Liver (tissue), 9 donors: ENCODE measurements around the gene SLC25A40. TPM values are rescaled to one million over a fixed set of nuclear protein-coding genes. Genes with fewer than 3 reads are reported as not detected.
A peak's percentile ranks its signal among the peaks of the same experiment; 100 is the strongest.

Source experiments
- DNase-seq: peaks from one replicate; pipeline ENCODE4 v3.0.0-alpha.2; 2017; ENCODE audit warnings: low spot score
- H3K27ac ChIP-seq, 2 donors: one replicate each; pipeline ENCODE4 v1.7.0; 2013; ENCODE audit warnings: inconsistent platforms in 2 of 2, low read length in 2 of 2, control low read depth in 1 of 2, low read depth in 1 of 2, mild to moderate bottlenecking in 1 of 2
- H3K27me3 ChIP-seq, 4 donors: one replicate each; pipeline versions ENCODE4 v1.6.1 to v1.7.0; 2013; ENCODE audit warnings: low read length in 3 of 4, inconsistent platforms in 1 of 4, mild to moderate bottlenecking in 1 of 4, moderate library complexity in 1 of 4; ENCODE audit not compliant: control insufficient read depth in 4 of 4, insufficient read depth in 4 of 4
- H3K36me3 ChIP-seq, 4 donors: one replicate each; pipeline versions ENCODE4 v1.6.1 to v1.7.0; 2013; ENCODE audit warnings: low read length in 3 of 4, mild to moderate bottlenecking in 3 of 4, low read depth in 1 of 4, moderate library complexity in 1 of 4; ENCODE audit not compliant: control insufficient read depth in 4 of 4, insufficient read depth in 3 of 4
- H3K4me1 ChIP-seq, 4 donors: one replicate each; pipeline versions ENCODE4 v1.6.1 to v1.7.0; 2013; ENCODE audit warnings: low read length in 3 of 4, mild to moderate bottlenecking in 3 of 4, moderate library complexity in 1 of 4; ENCODE audit not compliant: control insufficient read depth in 4 of 4, insufficient read depth in 4 of 4
- H3K4me3 ChIP-seq, 3 donors: one replicate each; pipeline versions ENCODE4 v1.6.1 to v1.7.0; 2013; ENCODE audit warnings: low read length in 3 of 3, control low read depth in 1 of 3, low read depth in 1 of 3, mild to moderate bottlenecking in 1 of 3
- H3K9ac ChIP-seq, 2 donors: one replicate each; pipeline ENCODE4 v1.7.0; 2013; ENCODE audit warnings: low read length in 2 of 2, mild to moderate bottlenecking in 2 of 2, moderate library complexity in 2 of 2, control low read depth in 1 of 2, low read depth in 1 of 2
- H3K9me3 ChIP-seq, 4 donors: one replicate each; pipeline versions ENCODE4 v1.6.1 to v1.7.0; 2013; ENCODE audit warnings: low read length in 3 of 4; ENCODE audit not compliant: control insufficient read depth in 4 of 4
- EGR1 ChIP-seq, 2 donors: IDR thresholded peaks; 2 replicates each; pipeline ENCODE4 v1.6.1; 2016 to 2018; ENCODE audit warnings: antibody characterized with exemption in 2 of 2, low read depth in 2 of 2
- FOXA1 ChIP-seq: IDR thresholded peaks from 2 replicates; pipeline ENCODE4 v1.6.1; 2016; ENCODE audit warnings: antibody characterized with exemption
- FOXA2 ChIP-seq: IDR thresholded peaks from 2 replicates; pipeline ENCODE4 v1.6.1; 2016; ENCODE audit warnings: antibody characterized with exemption
- GABPA ChIP-seq, 2 donors: IDR thresholded peaks in 1 of 2; conservative IDR thresholded peaks in 1 of 2; 2 replicates each; pipeline ENCODE4 v1.6.1; 2016; ENCODE audit warnings: antibody characterized with exemption in 2 of 2, mild to moderate bottlenecking in 1 of 2, moderate library complexity in 1 of 2
- HNF4A ChIP-seq, 2 donors: conservative IDR thresholded peaks; 2 replicates each; pipeline ENCODE4 v1.6.1; 2016; ENCODE audit warnings: antibody characterized with exemption in 2 of 2, mild to moderate bottlenecking in 2 of 2
- HNF4G ChIP-seq: IDR thresholded peaks from 2 replicates; pipeline ENCODE4 v1.6.1; 2016; ENCODE audit warnings: antibody characterized with exemption
- JUND ChIP-seq, 2 donors: IDR thresholded peaks; 2 replicates each; pipeline ENCODE4 v1.6.1; 2016; ENCODE audit warnings: antibody characterized with exemption in 2 of 2
- NR2F2 ChIP-seq: IDR thresholded peaks from 2 replicates; pipeline ENCODE4 v1.6.1; 2016; ENCODE audit warnings: antibody characterized with exemption
- RAD21 ChIP-seq, 2 donors: IDR thresholded peaks; 2 replicates each; pipeline ENCODE4 v1.6.1; 2016; ENCODE audit warnings: antibody characterized with exemption in 2 of 2, mild to moderate bottlenecking in 2 of 2
- RXRA ChIP-seq, 2 donors: IDR thresholded peaks; 2 replicates each; pipeline ENCODE4 v1.6.1; 2017 to 2018; ENCODE audit warnings: antibody characterized with exemption in 2 of 2, mild to moderate bottlenecking in 1 of 2
- SP1 ChIP-seq: IDR thresholded peaks from 2 replicates; pipeline ENCODE4 v1.6.1; 2018; ENCODE audit warnings: antibody characterized with exemption, mild to moderate bottlenecking
- TAF1 ChIP-seq: conservative IDR thresholded peaks from 2 replicates; pipeline ENCODE4 v1.6.1; 2016; ENCODE audit warnings: antibody characterized with exemption, mild to moderate bottlenecking
- YY1 ChIP-seq: IDR thresholded peaks from 2 replicates; pipeline ENCODE4 v1.6.1; 2016; ENCODE audit warnings: antibody characterized with exemption, mild to moderate bottlenecking
- WGBS: extraction: QIAGEN DNeasy Blood & Tissue Kit; methylation state at CpG from one replicate; pipeline ENCODE4 v1.1.7; 2013; 5-methylcytosine and 5-hydroxymethylcytosine counted together
- polyA plus RNA-seq, 2 donors: library from polyadenylated mRNA; stranded (reverse) in 1 of 2; unstranded in 1 of 2; fragments of 200-250 nt in 1 of 2; fragments of >200 nt in 1 of 2; fragmentation: Nextera tagmentation in 1 of 2; extraction: Ambion mirVana in 1 of 2; gene quantifications; one replicate each; pipeline versions ENCODE4 v1.2.1 to v1.2.3, GENCODE V29; 2013 to 2015
- total RNA-seq, 2 donors: library from RNA; depleted of rRNA; stranded (reverse); fragments of >200 nt; gene quantifications; one replicate each; pipeline ENCODE4 v1.2.3, GENCODE V29; 2014
- TF ChIP-seq, protein P1 (sequence below): fragments of 150-350 bp; IDR thresholded peaks from 2 replicates; pipeline ENCODE4 v1.5.1; 2017; ENCODE audit warnings: improper control_type of control experiment, low read depth, low read length; ENCODE audit not compliant: missing input control
- TF ChIP-seq, protein P2 (sequence below): IDR thresholded peaks from 2 replicates; pipeline ENCODE4 v1.6.1; 2016; ENCODE audit warnings: antibody characterized with exemption
- TF ChIP-seq, protein P3 (sequence below): IDR thresholded peaks from 2 replicates; pipeline ENCODE4 v1.6.1; 2016; ENCODE audit warnings: antibody characterized with exemption
- TF ChIP-seq, protein P4 (sequence below): IDR thresholded peaks from 2 replicates; pipeline ENCODE4 v1.6.1; 2016; ENCODE audit warnings: antibody characterized with exemption
- TF ChIP-seq, protein P5 (sequence below): IDR thresholded peaks from 2 replicates; pipeline ENCODE4 v1.6.1; 2016; ENCODE audit warnings: antibody characterized with exemption, mild to moderate bottlenecking
- donor health status: healthy.
- donor health status: healthy.
- donor health status: healthy.
- donor health status: healthy.
- donor health status: healthy.

SLC25A40 gene
- total and polyA plus RNA-seq, 4 donors = 3.5 to 14.4 (median 4.4) TPM

DNA sequence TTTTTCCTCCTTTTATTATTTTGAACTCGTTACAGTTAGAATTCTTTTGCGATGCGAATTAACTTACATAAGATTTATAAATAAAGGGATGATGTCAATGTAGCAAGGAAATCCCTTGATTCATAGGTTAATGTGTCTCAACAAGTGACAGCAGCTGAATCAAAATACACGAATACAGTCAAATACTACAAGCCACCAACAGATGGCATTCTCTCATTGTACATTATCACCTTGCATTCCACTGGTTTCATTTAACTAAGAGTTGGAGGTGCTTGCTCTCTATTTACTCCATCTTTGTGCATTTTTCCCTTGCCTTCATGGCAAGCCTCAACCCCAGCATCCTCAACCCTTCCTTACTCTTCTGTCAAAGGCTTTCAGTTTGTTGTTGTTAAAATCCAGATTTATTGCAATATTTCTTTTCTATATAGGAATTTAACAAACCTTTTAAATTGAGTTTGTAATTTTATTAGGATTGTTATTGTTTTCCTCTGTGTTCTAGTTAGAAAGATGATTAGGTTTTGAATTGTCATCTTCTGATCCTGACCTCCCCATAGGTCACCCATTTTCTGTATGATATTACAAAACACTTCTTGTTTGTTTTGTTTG, 78.3 kb downstream of the SLC25A40 start:
- no peak for DNase-seq
- Histone ChIP-seq H3K9ac (no peak overlapping the region), H3K27ac (no peak overlapping the region), H3K9me3 (no peaks in the 10 kb centered on the region), H3K4me1 (no peaks in the 10 kb centered on the region), H3K4me3 (no peak overlapping the region), H3K36me3 (no peaks in the 10 kb centered on the region), H3K27me3 (no peaks in the 10 kb centered on the region)
- 13% methylated on average over 4 of the region's 4 CpGs for WGBS
- TF ChIP-seq RAD21 (IDR thresholded peaks at IDR 0.05) (peak; percentile 78 to 86), FOXA2 (no peak)
- TF ChIP-seq, protein P1, sequence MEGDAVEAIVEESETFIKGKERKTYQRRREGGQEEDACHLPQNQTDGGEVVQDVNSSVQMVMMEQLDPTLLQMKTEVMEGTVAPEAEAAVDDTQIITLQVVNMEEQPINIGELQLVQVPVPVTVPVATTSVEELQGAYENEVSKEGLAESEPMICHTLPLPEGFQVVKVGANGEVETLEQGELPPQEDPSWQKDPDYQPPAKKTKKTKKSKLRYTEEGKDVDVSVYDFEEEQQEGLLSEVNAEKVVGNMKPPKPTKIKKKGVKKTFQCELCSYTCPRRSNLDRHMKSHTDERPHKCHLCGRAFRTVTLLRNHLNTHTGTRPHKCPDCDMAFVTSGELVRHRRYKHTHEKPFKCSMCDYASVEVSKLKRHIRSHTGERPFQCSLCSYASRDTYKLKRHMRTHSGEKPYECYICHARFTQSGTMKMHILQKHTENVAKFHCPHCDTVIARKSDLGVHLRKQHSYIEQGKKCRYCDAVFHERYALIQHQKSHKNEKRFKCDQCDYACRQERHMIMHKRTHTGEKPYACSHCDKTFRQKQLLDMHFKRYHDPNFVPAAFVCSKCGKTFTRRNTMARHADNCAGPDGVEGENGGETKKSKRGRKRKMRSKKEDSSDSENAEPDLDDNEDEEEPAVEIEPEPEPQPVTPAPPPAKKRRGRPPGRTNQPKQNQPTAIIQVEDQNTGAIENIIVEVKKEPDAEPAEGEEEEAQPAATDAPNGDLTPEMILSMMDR = peak; percentile 61

DNA sequence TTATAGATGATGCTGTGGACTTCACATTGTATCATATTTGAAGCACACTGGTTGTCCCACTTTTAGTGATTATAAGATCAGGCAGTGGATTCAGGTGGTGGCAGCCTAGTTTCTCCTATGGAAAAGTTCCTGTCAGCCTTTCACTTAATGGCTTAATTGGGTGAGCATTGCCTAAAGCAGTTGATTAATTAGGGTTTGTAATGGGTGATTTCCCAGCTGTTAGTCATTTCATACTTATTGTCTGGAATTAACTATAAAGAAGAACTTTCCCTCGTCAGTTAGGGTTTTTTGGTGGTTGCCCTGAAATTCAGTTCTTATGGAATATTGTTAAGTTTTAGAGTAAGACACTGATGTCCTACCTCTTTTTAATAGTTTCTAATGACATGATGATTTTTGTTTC, 78.8 kb downstream of the SLC25A40 start:
- Histone ChIP-seq H3K36me3 (no peaks in the 10 kb centered on the region), H3K4me3 (no peak overlapping the region), H3K9me3 (no peaks in the 10 kb centered on the region), H3K27me3 (no peaks in the 10 kb centered on the region), H3K4me1 (no peaks in the 10 kb centered on the region), H3K9ac (no peak overlapping the region), H3K27ac (no peak overlapping the region)
- whole genome bisulfite sequencing = 67% methylated on average over 1 of the region's 1 CpG
- TF ChIP-seq NR2F2 = no peak
- TF ChIP-seq YY1 = no peak
- TF ChIP-seq FOXA1 = no peak
- TF ChIP-seq EGR1 (IDR thresholded peaks at IDR 0.05; ENCODE audit: low read depth in 2 of 2) = no peak
- TF ChIP-seq, protein P2, sequence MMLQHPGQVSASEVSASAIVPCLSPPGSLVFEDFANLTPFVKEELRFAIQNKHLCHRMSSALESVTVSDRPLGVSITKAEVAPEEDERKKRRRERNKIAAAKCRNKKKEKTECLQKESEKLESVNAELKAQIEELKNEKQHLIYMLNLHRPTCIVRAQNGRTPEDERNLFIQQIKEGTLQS = no peak
- TF ChIP-seq FOXA2 = no peak
- no peak for TF ChIP-seq RXRA (IDR thresholded peaks at IDR 0.05)
- TF ChIP-seq, protein P3, sequence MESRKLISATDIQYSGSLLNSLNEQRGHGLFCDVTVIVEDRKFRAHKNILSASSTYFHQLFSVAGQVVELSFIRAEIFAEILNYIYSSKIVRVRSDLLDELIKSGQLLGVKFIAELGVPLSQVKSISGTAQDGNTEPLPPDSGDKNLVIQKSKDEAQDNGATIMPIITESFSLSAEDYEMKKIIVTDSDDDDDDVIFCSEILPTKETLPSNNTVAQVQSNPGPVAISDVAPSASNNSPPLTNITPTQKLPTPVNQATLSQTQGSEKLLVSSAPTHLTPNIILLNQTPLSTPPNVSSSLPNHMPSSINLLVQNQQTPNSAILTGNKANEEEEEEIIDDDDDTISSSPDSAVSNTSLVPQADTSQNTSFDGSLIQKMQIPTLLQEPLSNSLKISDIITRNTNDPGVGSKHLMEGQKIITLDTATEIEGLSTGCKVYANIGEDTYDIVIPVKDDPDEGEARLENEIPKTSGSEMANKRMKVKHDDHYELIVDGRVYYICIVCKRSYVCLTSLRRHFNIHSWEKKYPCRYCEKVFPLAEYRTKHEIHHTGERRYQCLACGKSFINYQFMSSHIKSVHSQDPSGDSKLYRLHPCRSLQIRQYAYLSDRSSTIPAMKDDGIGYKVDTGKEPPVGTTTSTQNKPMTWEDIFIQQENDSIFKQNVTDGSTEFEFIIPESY = no peak
- TF ChIP-seq GABPA (IDR thresholded peaks at IDR 0.05 in 1 of 2, conservative IDR thresholded peaks at IDR 0.05 in 1 of 2) = no peak
- no peak for TF ChIP-seq TAF1
- TF ChIP-seq, protein P4, sequence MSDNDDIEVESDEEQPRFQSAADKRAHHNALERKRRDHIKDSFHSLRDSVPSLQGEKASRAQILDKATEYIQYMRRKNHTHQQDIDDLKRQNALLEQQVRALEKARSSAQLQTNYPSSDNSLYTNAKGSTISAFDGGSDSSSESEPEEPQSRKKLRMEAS = no peak
- no peak for TF ChIP-seq HNF4G
- TF ChIP-seq, protein P5, sequence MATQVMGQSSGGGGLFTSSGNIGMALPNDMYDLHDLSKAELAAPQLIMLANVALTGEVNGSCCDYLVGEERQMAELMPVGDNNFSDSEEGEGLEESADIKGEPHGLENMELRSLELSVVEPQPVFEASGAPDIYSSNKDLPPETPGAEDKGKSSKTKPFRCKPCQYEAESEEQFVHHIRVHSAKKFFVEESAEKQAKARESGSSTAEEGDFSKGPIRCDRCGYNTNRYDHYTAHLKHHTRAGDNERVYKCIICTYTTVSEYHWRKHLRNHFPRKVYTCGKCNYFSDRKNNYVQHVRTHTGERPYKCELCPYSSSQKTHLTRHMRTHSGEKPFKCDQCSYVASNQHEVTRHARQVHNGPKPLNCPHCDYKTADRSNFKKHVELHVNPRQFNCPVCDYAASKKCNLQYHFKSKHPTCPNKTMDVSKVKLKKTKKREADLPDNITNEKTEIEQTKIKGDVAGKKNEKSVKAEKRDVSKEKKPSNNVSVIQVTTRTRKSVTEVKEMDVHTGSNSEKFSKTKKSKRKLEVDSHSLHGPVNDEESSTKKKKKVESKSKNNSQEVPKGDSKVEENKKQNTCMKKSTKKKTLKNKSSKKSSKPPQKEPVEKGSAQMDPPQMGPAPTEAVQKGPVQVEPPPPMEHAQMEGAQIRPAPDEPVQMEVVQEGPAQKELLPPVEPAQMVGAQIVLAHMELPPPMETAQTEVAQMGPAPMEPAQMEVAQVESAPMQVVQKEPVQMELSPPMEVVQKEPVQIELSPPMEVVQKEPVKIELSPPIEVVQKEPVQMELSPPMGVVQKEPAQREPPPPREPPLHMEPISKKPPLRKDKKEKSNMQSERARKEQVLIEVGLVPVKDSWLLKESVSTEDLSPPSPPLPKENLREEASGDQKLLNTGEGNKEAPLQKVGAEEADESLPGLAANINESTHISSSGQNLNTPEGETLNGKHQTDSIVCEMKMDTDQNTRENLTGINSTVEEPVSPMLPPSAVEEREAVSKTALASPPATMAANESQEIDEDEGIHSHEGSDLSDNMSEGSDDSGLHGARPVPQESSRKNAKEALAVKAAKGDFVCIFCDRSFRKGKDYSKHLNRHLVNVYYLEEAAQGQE = no peak
- no peak for TF ChIP-seq HNF4A (conservative IDR thresholded peaks at IDR 0.05)
- TF ChIP-seq, protein P1 = no peak
- TF ChIP-seq JUND (IDR thresholded peaks at IDR 0.05) = no peak
- TF ChIP-seq RAD21 (IDR thresholded peaks at IDR 0.05) = no peak
- no peak for TF ChIP-seq SP1
- DNase-seq = no peak
